ENCODE results near the gene SEPTIN1. TPM values are rescaled to one million over a fixed set of nuclear protein-coding genes. Genes with fewer than 3 reads are reported as not detected.

Gene SEPTIN1
- total and polyA plus RNA-seq, 2 of the 13 experiments (the other 11 are each of a cell fraction or from before 2014, with no cell fraction given), result 0.18 to 0.67 TPM

DNA sequence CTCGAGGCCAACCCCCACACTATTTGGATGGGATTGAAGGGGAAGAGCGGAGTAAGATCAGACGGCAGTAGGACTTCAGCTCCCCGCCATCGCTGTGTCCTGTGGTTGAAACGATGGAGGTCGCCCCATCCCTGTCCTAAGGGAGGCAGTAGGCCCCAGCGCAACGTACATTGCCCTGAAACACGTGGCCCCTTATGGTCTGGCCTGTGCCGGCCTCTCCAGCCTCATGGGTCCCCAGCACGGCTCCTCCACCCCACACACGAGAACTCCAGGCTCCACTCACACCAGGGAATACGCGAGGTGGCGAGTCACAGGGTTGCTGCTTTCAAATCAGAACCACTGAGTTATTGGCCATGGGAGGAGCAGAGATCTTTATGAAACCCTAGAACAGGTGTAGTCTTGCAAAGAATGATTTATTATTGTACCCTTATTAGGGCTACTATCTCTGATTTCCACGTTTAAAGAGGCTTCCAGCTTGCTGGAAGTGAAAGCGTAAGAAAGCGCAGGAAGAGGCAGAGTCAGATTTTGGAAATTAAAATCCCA lies 48.1 kb upstream of the SEPTIN1 start:
- Histone ChIP-seq H3K9me3 (ENCODE audit: low read length) (no peaks in the 10 kb centered on the region), H2AFZ (ENCODE audit: low read length) (peak overlapping the region; percentile 79), H3K4me2 (ENCODE audit: low read depth, low read length) (peak overlapping the region; percentile 78), H3K9ac (ENCODE audit: insufficient read depth, low read depth, low read length) (peak overlapping the region; percentile 46), H3K79me2 (ENCODE audit: insufficient read depth, low read length) (peaks cover 26% of the 10 kb centered on the region), H4K20me1 (ENCODE audit: insufficient read depth, low read length) (no peaks in the 10 kb centered on the region), H3K4me3 (replicated peaks in 1 of 3; ENCODE audit: insufficient read depth in 1 of 3, low read depth in 2 of 3, low read length in 3 of 3) (peak overlapping the region; percentile 2 to 84 (median 28); a peak in 5 of 6 replicates), H3K27me3 (ENCODE audit: control insufficient read depth in 1 of 2, insufficient read depth in 2 of 2, low read length in 2 of 2) (peaks cover 0 to 5% of the 10 kb centered on the region in 2 experiments; a peak in 2 of 5 replicates), H3K27ac (ENCODE audit: extremely low read length, insufficient read depth, low read length) (peak overlapping the region; percentile 55), H3K4me1 (ENCODE audit: insufficient read depth, low read length) (peaks cover 56% of the 10 kb centered on the region), H3K36me3 (replicated peaks in 1 of 2; ENCODE audit: control insufficient read depth in 1 of 2, insufficient read depth in 2 of 2, low read length in 2 of 2) (peaks cover 8 to 14% of the 10 kb centered on the region in 2 experiments; a peak in 4 of 5 replicates)
- POLR2A ChIA-PET, result interaction anchor here (0.8 to 2.3 kb wide), 38 partner anchors 10 to 290 kb away, joined by 3 to 50 read pairs (median 8); partner anchors contain the start of genes CD2BP2, FBRS, TBC1D10B and ZNF48
- ATAC-seq (peak; percentile 76), DNase-seq (ENCODE audit: low spot score) (peak; percentile 77), FAIRE-seq (no peak)
- 38% methylated on average over 18 of the region's 19 CpGs for WGBS (ENCODE audit: low lambda C conversion rate)
- in situ Hi-C loops (cut with HindIII; ENCODE audit: extremely low pct_ligation_motif_present, low pct_unique_long_range_greater_than_20kb), result loop anchor here (10.0 kb wide), 1 partner anchor 174 kb away; no protein-coding TSS in a partner anchor
- no TSS peak for BruUV-seq (replicated peaks)
- intact Hi-C loops (cut with micrococcal nuclease; ENCODE audit: unreplicated experiment), result loop anchor here (1.0 to 2.0 kb wide), 4 partner anchors 96 to 198 kb away; partner anchors contain the start of genes ZNF747 and ZNF768
- CTCF ChIA-PET (ENCODE audit: low intra/inter-chr PET ratio, low total read pairs), result interaction anchor here (0.7 to 1.9 kb wide), 9 partner anchors 15 to 198 kb away, joined by 3 to 13 read pairs (median 4); partner anchors contain the start of genes SEPHS2, ZNF48 and ZNF747
- TF ChIP-seq ARID2 (CRISPR knock-in tag; IDR thresholded peaks at IDR 0.05; ENCODE audit: borderline replicate concordance) (peak; percentile 16; the same call in 1 of the 2 replicates), ZNF451 (CRISPR knock-in tag; IDR thresholded peaks at IDR 0.05) (no peak), ZNF720 (CRISPR knock-in tag; IDR thresholded peaks at IDR 0.05) (0 out of 2 replicates have a peak, but pooled peaks have one; percentile 25), PTBP1 (IDR thresholded peaks at IDR 0.05; ENCODE audit: low read depth, low read length, poor library complexity, severe bottlenecking) (peak; percentile 72), ARHGAP35 (CRISPR knock-in tag; IDR thresholded peaks at IDR 0.05; ENCODE audit: borderline replicate concordance) (peak; percentile 62; the same call in 1 of the 2 replicates), REPIN1 (CRISPR knock-in tag; IDR thresholded peaks at IDR 0.05; ENCODE audit: borderline replicate concordance, low read depth) (peak; percentile 44; the same call in 1 of the 2 replicates), ZNF143 (CRISPR knock-in tag; IDR thresholded peaks at IDR 0.05) (0 out of 2 replicates have a peak, but pooled peaks have one; percentile 14), SOX5 (CRISPR knock-in tag; IDR thresholded peaks at IDR 0.05; ENCODE audit: borderline replicate concordance) (0 out of 2 replicates have a peak, but pooled peaks have one; percentile 14), CEBPG (CRISPR knock-in tag; IDR thresholded peaks at IDR 0.05) (no peak), DR1 (CRISPR knock-in tag; IDR thresholded peaks at IDR 0.05) (no peak; the same call in 1 of the 2 replicates), NKX3-1 (CRISPR knock-in tag; IDR thresholded peaks at IDR 0.05) (peak; percentile 93; the same call in 1 of the 2 replicates), SATB2 (CRISPR knock-in tag; IDR thresholded peaks at IDR 0.05) (peak; percentile 49; the same call in 1 of the 2 replicates), PITX1 (CRISPR knock-in tag; IDR thresholded peaks at IDR 0.05) (peak; percentile 67), MZF1 (CRISPR knock-in tag; IDR thresholded peaks at IDR 0.05; ENCODE audit: borderline replicate concordance) (no peak)
- TF ChIP-seq, protein P1, sequence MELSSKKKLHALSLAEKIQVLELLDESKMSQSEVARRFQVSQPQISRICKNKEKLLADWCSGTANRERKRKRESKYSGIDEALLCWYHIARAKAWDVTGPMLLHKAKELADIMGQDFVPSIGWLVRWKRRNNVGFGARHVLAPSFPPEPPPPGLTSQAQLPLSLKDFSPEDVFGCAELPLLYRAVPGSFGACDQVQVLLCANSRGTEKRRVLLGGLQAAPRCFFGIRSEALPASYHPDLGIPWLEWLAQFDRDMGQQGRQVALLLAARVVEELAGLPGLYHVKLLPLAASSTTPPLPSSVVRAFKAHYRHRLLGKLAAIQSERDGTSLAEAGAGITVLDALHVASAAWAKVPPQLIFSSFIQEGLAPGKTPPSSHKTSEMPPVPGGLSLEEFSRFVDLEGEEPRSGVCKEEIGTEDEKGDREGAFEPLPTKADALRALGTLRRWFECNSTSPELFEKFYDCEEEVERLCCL (CRISPR knock-in tag; IDR thresholded peaks at IDR 0.05; ENCODE audit: borderline replicate concordance), result 0 out of 2 replicates have a peak, but pooled peaks have one; percentile 51
- TF ChIP-seq, protein P2, sequence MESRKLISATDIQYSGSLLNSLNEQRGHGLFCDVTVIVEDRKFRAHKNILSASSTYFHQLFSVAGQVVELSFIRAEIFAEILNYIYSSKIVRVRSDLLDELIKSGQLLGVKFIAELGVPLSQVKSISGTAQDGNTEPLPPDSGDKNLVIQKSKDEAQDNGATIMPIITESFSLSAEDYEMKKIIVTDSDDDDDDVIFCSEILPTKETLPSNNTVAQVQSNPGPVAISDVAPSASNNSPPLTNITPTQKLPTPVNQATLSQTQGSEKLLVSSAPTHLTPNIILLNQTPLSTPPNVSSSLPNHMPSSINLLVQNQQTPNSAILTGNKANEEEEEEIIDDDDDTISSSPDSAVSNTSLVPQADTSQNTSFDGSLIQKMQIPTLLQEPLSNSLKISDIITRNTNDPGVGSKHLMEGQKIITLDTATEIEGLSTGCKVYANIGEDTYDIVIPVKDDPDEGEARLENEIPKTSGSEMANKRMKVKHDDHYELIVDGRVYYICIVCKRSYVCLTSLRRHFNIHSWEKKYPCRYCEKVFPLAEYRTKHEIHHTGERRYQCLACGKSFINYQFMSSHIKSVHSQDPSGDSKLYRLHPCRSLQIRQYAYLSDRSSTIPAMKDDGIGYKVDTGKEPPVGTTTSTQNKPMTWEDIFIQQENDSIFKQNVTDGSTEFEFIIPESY (CRISPR knock-in tag; IDR thresholded peaks at IDR 0.05), result peak; percentile 92
- TF ChIP-seq, protein P3, sequence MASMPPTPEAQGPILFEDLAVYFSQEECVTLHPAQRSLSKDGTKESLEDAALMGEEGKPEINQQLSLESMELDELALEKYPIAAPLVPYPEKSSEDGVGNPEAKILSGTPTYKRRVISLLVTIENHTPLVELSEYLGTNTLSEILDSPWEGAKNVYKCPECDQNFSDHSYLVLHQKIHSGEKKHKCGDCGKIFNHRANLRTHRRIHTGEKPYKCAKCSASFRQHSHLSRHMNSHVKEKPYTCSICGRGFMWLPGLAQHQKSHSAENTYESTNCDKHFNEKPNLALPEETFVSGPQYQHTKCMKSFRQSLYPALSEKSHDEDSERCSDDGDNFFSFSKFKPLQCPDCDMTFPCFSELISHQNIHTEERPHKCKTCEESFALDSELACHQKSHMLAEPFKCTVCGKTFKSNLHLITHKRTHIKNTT (CRISPR knock-in tag; IDR thresholded peaks at IDR 0.05), result no peak
- TF ChIP-seq, protein P4, sequence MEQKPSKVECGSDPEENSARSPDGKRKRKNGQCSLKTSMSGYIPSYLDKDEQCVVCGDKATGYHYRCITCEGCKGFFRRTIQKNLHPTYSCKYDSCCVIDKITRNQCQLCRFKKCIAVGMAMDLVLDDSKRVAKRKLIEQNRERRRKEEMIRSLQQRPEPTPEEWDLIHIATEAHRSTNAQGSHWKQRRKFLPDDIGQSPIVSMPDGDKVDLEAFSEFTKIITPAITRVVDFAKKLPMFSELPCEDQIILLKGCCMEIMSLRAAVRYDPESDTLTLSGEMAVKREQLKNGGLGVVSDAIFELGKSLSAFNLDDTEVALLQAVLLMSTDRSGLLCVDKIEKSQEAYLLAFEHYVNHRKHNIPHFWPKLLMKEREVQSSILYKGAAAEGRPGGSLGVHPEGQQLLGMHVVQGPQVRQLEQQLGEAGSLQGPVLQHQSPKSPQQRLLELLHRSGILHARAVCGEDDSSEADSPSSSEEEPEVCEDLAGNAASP (CRISPR knock-in tag; IDR thresholded peaks at IDR 0.05; ENCODE audit: borderline replicate concordance), result no peak; the same call in 1 of the 2 replicates
